ENCODE results near the gene PRRT3. TPM values are rescaled to one million over a fixed set of nuclear protein-coding genes. Genes with fewer than 3 reads are reported as not detected.

PRRT3 gene
- total and polyA plus RNA-seq, 9 of the 15 experiments (the other 6 are each of a cell fraction or from before 2014, with no cell fraction given) = 0.06 to 1.9 (median 1.2) TPM

GRCh38 chr3:9934235-9934621, 18.0 kb downstream of the PRRT3 start (continued):
- TF ChIP-seq ATF3 (IDR thresholded peaks at IDR 0.05) = no peak
- 0 out of 2 replicates have a peak, but pooled peaks have one; percentile 32 for TF ChIP-seq ATF3 (CRISPR knock-in tag; conservative IDR thresholded peaks at IDR 0.05)
- no peak for TF ChIP-seq ZNF384 (IDR thresholded peaks at IDR 0.05; ENCODE audit: low read depth, low read length)
- no peak for TF ChIP-seq ZKSCAN3 (CRISPR knock-in tag; IDR thresholded peaks at IDR 0.05)
- TF ChIP-seq GTF3C2 (IDR thresholded peaks at IDR 0.05; ENCODE audit: borderline replicate concordance, extremely low read depth, insufficient read length) = no peak
- no peak for TF ChIP-seq ZNF347 (CRISPR knock-in tag; IDR thresholded peaks at IDR 0.05; ENCODE audit: low read depth)
- no peak for TF ChIP-seq ZNF57 (CRISPR knock-in tag; IDR thresholded peaks at IDR 0.05)
- TF ChIP-seq MLX (CRISPR knock-in tag; conservative IDR thresholded peaks at IDR 0.05) = 0 out of 4 replicates have a peak, but pooled peaks of 1 of the 2 experiments have one; percentile 38
- TF ChIP-seq TBL1XR1 (IDR thresholded peaks at IDR 0.05; ENCODE audit: low read length in 2 of 2) = no peak
- TF ChIP-seq ZNF444 (CRISPR knock-in tag; IDR thresholded peaks at IDR 0.05) = no peak
- no peak for TF ChIP-seq HINFP (tag; conservative IDR thresholded peaks at IDR 0.05; ENCODE audit: low read depth)
- peak; percentile 38; the same call in 1 of the 2 replicates for TF ChIP-seq ZFX (CRISPR knock-in tag; IDR thresholded peaks at IDR 0.05)
- TF ChIP-seq TAF1 (IDR thresholded peaks at IDR 0.05; ENCODE audit: control insufficient read depth, extremely low read depth, insufficient read depth, low read length, severe bottlenecking) = no peak
- TF ChIP-seq NR1H2 (CRISPR knock-in tag; IDR thresholded peaks at IDR 0.05) = no peak
- TF ChIP-seq IFI16 (CRISPR knock-in tag; IDR thresholded peaks at IDR 0.05) = no peak

Data from K562 (cell line).